ENCODE data around the gene HRH1. TPM values are rescaled to one million over a fixed set of nuclear protein-coding genes. Genes with fewer than 3 reads are reported as not detected.

HRH1 gene
- total RNA-seq, 2 donors from 2014 or later = 0.50 to 5.9 TPM

DNA sequence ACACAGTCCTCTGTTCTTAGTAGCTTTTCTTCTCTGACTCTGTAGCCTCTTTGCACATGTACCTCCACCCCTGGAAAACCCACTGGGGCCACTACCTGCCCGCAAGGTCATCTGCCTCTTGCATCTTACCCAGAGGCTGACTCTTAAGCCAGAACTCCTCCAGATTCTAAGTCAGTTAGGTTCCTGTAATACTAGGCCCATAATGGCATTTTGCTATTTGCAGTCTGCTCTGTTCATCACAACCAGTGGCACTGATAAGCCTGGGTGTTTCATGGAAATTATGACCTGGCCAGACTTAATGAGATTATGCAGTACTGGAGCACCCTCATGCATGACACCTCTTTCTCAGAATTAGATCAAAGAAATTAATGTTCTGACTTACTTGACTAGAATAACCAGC lies 86.2 kb downstream of the HRH1 start:
- no peak overlapping the region for H3K27ac ChIP-seq
- 100% methylated on average over 1 of the region's 1 CpG for WGBS

DNA sequence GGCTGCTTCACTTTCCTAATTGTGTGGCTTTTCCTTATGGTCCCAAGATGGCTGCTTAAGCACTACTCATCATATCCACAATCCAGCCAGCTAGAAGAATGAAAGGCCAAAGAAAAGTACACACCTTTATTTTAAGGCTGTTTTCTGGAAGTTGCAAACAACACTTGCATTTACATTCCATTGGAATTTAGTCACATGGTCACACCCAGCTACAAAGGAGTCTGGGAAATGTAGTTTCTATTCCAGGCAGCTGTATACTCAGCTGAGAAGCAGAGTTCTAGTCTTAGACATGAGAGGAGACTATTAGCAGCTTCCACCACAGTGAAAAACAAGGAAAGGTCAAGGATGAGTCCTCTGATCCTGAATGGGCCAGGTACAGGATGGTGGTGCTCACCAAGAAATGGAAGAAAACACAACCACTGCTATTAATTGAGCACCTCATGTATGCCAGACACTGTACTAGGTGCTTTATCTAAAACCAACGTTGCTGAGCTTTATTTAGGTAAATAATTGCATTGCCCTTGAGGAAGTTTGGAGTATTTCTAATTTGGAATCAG lies 89.9 kb downstream of the HRH1 start:
- DNase-seq (ENCODE audit: low spot score) = no peak
- Histone ChIP-seq H3K4me3 (no peak overlapping the region), H3K4me1 (replicated peaks) (no peaks in the 10 kb centered on the region), H3K9me3 (no peaks in the 10 kb centered on the region), H3K36me3 (no peaks in the 10 kb centered on the region), H3K27me3 (replicated peaks; ENCODE audit: insufficient read depth) (no peaks in the 10 kb centered on the region), H3K27ac (no peak overlapping the region)
- TF ChIP-seq POLR2AphosphoS5 (IDR thresholded peaks at IDR 0.05) = no peak
- TF ChIP-seq, protein P1, sequence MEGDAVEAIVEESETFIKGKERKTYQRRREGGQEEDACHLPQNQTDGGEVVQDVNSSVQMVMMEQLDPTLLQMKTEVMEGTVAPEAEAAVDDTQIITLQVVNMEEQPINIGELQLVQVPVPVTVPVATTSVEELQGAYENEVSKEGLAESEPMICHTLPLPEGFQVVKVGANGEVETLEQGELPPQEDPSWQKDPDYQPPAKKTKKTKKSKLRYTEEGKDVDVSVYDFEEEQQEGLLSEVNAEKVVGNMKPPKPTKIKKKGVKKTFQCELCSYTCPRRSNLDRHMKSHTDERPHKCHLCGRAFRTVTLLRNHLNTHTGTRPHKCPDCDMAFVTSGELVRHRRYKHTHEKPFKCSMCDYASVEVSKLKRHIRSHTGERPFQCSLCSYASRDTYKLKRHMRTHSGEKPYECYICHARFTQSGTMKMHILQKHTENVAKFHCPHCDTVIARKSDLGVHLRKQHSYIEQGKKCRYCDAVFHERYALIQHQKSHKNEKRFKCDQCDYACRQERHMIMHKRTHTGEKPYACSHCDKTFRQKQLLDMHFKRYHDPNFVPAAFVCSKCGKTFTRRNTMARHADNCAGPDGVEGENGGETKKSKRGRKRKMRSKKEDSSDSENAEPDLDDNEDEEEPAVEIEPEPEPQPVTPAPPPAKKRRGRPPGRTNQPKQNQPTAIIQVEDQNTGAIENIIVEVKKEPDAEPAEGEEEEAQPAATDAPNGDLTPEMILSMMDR (IDR thresholded peaks at IDR 0.05) = no peak
- TF ChIP-seq POLR2A (IDR thresholded peaks at IDR 0.05) = no peak
- intact Hi-C loops (cut with DNase I) = no loop called here
- WGBS = 74% methylated on average over 1 of the region's 1 CpG

More for the DNA sequence above, 86.2 kb downstream of the HRH1 start:
- no peak for DNase-seq (ENCODE audit: low spot score)
- Histone ChIP-seq H3K4me1 (replicated peaks) (no peaks in the 10 kb centered on the region), H3K27me3 (replicated peaks; ENCODE audit: insufficient read depth) (no peaks in the 10 kb centered on the region), H3K36me3 (no peaks in the 10 kb centered on the region), H3K4me3 (no peak overlapping the region), H3K9me3 (no peaks in the 10 kb centered on the region)
- TF ChIP-seq POLR2A (IDR thresholded peaks at IDR 0.05) = no peak
- TF ChIP-seq, protein P1 (IDR thresholded peaks at IDR 0.05) = no peak
- no peak for TF ChIP-seq POLR2AphosphoS5 (IDR thresholded peaks at IDR 0.05)
- intact Hi-C loops (cut with DNase I) = no loop called here

DNA sequence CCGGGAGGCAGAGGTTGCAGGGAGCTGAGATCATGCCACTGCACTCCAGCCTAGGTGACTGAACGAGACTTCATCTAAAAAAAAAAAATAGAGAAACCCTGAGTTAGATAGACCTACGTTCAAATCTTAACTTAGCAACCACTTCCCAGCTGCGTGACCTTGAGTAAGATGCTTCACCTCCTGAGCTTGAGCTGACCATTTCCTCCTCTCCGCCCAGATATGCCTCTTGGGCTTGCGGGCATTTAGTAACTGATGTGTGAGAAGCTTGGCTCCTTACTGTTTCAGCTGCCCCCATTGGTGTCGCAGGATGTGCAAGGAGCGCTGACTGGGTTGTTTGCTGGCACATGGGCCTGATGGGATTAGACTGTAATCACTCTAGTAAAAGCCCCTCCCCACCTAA lies 91.0 kb downstream of the HRH1 start:
- no peaks in the 10 kb centered on the region for H3K27me3 ChIP-seq (replicated peaks; ENCODE audit: insufficient read depth)
- H3K4me3 ChIP-seq = no peak overlapping the region
- DNase-seq (ENCODE audit: low spot score) = no peak
- no peaks in the 10 kb centered on the region for H3K4me1 ChIP-seq (replicated peaks)
- H3K9me3 ChIP-seq = no peaks in the 10 kb centered on the region
- intact Hi-C loops (cut with DNase I) = no loop called here
- no peaks in the 10 kb centered on the region for H3K36me3 ChIP-seq
- TF ChIP-seq POLR2A (IDR thresholded peaks at IDR 0.05) = no peak
- TF ChIP-seq POLR2AphosphoS5 (IDR thresholded peaks at IDR 0.05) = no peak
- TF ChIP-seq, protein P1 (IDR thresholded peaks at IDR 0.05) = no peak
- no peak overlapping the region for H3K27ac ChIP-seq
- 92% methylated on average over 8 of the region's 8 CpGs for WGBS

DNA sequence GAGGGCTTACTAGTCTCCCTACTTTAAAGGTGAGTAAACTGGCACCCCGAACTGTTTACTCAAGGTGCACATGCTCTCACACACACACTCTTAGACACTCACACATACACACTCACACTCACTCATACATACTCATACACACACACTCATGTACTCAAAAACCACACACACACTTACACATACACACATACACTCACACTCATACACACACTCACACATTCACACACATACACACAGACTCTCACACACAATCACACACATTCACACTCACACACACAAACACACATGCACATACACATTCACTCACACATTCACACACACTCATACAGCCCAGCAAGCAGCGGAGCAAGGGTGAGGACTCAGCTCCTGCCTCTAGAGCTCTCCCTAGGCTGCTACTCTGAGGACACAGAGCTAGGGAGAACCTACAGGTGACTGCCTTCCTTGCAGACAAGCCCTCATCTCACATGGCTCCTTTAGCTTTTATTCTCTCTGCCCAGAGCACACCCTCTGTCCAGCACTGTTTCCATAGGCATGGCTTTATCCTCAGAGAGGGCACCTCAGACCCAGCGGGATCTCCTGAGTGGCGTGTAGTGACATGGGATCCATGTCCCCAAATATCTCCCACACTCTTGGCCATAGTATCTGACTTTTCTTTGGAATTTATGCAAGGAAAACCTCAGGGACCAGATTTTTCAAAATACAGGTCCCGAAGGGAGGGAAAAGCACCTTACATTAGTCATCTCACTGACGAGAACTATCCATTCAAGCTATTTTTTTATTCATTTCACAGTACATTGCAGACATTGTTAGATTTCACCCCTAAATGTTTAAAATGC lies 91.8 kb downstream of the HRH1 start:
- TF ChIP-seq POLR2AphosphoS5 (IDR thresholded peaks at IDR 0.05) (no peak), POLR2A (IDR thresholded peaks at IDR 0.05) (no peak)
- TF ChIP-seq, protein P1 (IDR thresholded peaks at IDR 0.05) = no peak
- intact Hi-C loops (cut with DNase I) = no loop called here
- H3K4me3 ChIP-seq = no peak overlapping the region
- H3K27me3 ChIP-seq (replicated peaks; ENCODE audit: insufficient read depth) = no peaks in the 10 kb centered on the region
- no peaks in the 10 kb centered on the region for H3K4me1 ChIP-seq (replicated peaks)
- no peak overlapping the region for H3K27ac ChIP-seq
- DNase-seq (ENCODE audit: low spot score) = no peak
- no peaks in the 10 kb centered on the region for H3K9me3 ChIP-seq
- 90% methylated on average over 6 of the region's 6 CpGs for WGBS
- H3K36me3 ChIP-seq = no peaks in the 10 kb centered on the region

DNA sequence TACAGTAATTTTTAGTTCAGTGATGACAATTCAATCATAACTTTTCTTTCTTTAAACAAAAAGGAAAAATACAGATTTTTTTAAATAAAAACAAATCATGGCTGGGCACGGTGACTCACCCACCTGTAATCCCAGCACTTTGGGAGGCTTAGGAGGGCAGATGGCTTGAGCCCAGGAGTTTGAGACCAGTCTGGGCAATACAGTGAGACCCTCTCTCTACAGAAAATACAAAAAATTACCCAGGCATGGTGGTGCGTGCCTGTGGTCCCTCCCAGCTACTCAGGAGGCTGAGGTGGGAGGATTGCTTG lies 92.3 kb downstream of the HRH1 start:
- DNase-seq (ENCODE audit: low spot score) = no peak
- TF ChIP-seq POLR2AphosphoS5 (IDR thresholded peaks at IDR 0.05) (no peak), POLR2A (IDR thresholded peaks at IDR 0.05) (no peak)
- TF ChIP-seq, protein P1 (IDR thresholded peaks at IDR 0.05) = no peak
- H3K27me3 ChIP-seq (replicated peaks; ENCODE audit: insufficient read depth) = no peaks in the 10 kb centered on the region
- no peak overlapping the region for H3K27ac ChIP-seq
- H3K36me3 ChIP-seq = no peaks in the 10 kb centered on the region
- intact Hi-C loops (cut with DNase I) = no loop called here
- H3K4me3 ChIP-seq = no peak overlapping the region
- H3K4me1 ChIP-seq (replicated peaks) = no peaks in the 10 kb centered on the region
- WGBS = 89% methylated on average over 2 of the region's 2 CpGs
- H3K9me3 ChIP-seq = no peaks in the 10 kb centered on the region

Measured in prostate gland (tissue), 2 donors.